HG02798 (cell line): ENCODE results near the gene PTGFR.

ENCODE experiments used
- ATAC-seq: cut with Tn5 transposase; IDR thresholded peaks from one replicate; pipeline ENCODE4 v1.9.1; 2021; ENCODE audit warnings: mild to moderate bottlenecking; ENCODE audit not compliant: unreplicated experiment, poor library complexity

PTGFR gene

GRCh38 chr1:78519446-78519845 lies 28.7 kb downstream of the PTGFR start:
- ATAC-seq = no peak

DNA sequence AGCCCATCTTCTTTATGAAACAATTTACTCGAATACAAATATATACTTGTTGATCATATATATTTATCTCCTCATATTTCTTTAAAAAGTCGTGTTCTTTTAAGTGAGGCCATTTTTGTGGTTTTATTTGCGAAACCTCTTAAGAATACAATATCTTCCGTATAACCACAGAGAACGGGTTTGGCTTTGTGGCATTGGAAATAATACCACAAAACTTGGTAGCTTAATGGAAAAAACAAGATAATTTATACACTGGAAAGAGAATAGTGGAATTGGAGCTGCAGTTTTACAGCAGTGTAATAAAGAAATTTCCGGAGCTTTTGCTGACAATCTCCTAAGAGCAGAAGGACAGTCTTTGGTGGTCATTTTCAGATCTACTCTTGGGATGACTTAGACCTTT lies 29.4 kb downstream of the PTGFR start:
- ATAC-seq = no peak

DNA sequence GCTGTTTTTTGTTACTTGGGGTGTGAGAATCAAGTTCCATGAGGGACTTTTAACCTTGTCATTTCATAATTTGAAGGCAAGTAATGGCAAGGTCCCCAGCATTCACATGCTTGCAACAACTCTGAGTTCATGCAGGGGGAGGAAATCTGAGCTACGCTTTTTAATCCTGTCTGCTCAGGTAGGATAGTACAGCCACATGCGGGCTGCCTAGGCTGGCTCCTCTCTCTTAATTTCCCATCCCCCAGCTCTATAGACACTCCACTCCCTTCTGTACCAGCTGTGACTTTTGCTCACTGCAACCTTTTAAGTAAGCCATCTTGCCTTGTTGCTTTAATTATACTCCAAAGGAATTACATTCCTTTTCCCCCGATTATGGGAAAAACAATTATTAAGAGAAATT lies 30.1 kb downstream of the PTGFR start:
- ATAC-seq = no peak

DNA sequence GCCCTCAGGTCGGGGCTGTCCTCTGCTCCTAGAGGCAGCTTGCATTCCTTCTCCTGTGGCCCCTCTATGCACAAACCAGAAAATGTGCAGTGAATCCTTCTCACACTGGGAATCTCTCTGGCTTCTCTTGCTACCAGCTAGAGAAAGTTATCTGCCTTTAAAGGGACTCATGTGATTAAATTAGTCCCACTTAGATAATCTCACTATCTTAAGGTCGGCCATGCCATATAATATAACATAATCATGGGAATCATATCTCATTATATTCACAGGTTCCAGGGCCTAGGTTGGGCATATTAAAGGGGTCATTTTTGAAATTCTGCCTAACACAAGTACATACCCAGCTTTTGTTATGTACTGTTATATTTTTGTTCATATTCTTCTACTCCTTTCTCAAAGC lies 31.4 kb downstream of the PTGFR start:
- ATAC-seq = no peak

DNA sequence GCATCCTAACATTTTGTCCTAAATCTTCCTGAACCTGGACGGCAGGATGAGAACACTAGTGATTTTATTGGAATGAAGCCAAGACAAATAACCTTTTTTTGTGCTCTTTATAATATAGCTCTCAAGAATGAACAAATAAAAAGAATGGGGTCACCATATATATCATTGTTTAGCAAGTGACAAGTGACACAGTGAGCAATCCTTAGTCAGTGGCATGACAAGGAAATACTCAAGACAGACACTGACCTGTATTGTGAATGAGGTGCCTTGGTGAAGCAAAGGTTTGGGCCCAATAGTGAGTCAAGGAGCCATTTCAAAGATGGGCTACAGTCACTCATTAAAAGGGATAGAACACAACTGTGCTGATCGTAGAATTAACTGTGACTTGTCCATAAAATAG lies 35.7 kb downstream of the PTGFR start:
- no peak for ATAC-seq

DNA sequence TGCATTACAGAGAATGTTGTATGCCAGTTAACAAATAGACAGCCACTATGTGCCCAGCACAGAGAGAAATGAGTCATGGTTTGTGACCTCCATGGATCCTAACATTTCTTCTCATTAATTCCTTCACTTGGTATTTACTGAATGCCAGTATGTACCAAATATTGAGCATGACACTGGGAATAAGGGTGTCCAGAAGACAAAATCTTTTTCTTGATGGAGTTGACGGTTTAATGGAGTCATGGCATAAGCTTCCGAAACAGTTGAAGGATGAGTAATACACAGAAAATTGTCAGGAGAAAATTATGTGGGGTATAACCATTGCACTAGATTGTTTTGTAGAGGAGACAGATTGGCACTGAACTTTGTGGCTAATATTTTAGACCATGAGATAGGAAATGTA lies 36.9 kb downstream of the PTGFR start:
- ATAC-seq = no peak

DNA sequence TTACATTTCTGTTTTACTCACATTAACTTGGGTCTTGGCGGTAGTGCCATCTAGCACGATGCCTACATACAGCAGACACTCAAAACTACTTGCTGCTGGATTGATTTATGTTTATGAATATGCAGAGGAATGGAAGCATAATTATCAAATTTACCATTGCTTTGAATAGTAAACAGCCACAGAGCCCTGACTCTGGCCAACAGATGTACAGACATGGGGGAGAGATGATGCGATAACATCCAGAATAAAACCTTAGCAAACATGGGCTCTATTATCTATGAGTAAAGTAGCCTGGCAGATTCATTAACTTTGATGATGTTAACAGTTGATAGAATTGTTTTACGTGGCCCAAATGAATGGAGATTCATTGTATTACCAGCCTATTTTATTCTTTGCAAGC lies 42.8 kb downstream of the PTGFR start:
- ATAC-seq = no peak

DNA sequence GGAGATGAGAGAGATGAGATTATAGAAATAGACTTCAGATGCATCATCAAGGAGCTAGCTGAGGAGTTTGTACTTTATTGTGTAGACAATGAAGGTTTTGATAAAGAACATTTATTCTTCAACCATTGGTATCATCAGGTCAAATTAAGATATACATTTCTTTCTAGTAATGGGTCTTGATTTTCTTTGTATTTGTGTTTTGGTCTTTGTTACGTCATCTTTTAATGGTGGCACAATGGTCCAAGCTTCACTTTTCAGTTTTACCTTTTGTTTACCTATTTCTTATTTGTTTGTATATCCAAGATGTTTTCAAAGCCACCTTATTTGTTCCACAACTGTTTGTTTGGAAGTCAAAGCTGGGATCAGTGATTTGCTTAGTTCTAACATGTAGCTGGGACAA lies 44.5 kb downstream of the PTGFR start:
- no peak for ATAC-seq

GRCh38 chr1:78536427-78536826 lies 45.7 kb downstream of the PTGFR start:
- ATAC-seq = no peak

- no peak for ATAC-seq
Observed at GRCh38 chr1:78540048-78540447, 49.3 kb downstream of the PTGFR start.

- ATAC-seq = no peak
Observed at GRCh38 chr1:78541479-78541878, 50.7 kb downstream of the PTGFR start.

DNA sequence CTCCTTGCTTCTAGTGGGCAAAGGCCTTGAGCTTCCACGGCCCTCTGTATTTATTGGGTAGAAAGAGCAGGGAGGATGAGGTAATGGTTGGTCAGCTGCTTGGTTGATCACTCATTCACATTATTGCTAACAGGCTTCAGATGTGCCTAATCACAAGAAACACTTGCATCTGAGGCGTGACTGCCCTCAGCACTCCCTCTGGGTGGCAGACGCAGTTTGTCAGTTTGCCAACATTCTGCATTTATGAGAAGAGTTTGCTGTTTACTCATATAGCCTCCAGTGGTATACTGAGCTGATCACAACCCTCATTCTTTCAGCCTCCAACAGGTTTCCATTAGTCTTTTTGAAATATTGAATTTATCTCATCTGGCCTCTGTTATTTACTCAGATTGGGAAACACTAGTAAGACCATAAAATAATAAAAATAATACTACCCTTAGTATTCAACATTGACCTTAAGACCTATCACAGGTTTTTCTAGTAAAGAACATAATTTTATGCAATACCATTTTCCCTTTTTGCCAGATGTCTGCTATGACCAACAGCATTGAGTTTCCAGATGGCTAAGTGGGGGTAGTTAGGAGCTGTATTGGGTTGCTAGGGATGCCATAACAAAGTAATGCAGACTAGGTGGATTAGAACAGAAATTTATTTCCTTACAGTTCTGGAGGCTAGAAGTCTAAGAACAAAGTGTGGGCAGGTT lies 53.3 kb downstream of the PTGFR start:
- no peak for ATAC-seq

DNA sequence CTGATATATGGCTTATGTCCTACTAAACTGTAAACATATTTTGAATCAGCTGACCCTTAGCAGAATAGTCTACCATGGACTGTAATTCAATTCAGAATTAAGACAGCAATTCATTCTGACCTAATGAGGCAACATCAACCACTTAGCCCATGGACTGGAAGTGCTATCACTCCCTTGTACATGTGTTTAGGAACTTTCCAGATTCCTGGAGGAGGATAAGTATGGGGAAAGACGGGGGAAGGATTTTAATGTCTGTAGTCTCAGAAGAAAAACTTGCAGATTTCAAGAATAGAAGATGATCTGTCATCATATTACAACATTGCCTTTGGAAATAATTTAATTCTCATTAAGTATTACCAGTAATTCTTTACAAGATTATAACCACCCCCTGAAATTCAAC lies 56.3 kb downstream of the PTGFR start:
- ATAC-seq = no peak

DNA sequence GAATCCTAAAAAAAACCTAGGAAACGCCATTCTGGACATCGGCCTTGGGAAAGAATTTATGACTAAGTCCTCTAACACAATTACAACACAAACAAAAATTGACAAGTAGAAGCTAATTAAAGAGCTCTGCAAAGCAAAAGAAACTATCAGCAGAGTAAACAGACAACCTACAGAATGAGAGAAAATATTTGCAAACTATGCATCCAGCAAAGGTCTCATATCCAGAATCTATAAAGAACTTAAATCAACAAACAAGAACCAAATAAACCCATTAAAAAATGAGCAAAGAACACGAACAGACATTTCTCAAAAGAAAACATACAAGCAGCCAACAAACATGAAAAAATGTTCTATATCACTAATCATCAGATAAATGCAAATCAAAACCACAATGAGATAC lies 58.6 kb downstream of the PTGFR start:
- no peak for ATAC-seq

GRCh38 chr1:78549891-78550290 lies 59.1 kb downstream of the PTGFR start:
- no peak for ATAC-seq

GRCh38 chr1:78553859-78554258 lies 63.1 kb downstream of the PTGFR start:
- no peak for ATAC-seq

GRCh38 chr1:78554840-78555239 lies 64.1 kb downstream of the PTGFR start:
- no peak for ATAC-seq

DNA sequence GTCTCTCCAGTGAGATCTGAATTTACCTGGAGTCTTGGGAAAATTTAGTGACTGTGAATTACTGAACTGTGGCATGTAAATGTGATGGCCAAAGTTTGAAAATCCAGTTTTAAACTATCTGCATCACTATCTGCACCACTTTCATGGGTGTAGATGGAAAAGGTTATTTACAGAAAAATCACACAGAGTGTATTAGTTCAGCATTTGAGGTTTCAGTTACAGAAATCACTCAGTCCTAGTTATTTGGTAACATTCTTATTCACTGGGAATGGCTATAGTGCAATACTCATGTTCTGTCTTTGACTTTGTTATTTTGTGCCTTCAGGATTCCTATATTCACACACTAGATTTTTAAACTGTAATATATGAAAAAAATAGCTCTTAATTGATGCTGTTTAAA lies 68.9 kb downstream of the PTGFR start:
- ATAC-seq = no peak

DNA sequence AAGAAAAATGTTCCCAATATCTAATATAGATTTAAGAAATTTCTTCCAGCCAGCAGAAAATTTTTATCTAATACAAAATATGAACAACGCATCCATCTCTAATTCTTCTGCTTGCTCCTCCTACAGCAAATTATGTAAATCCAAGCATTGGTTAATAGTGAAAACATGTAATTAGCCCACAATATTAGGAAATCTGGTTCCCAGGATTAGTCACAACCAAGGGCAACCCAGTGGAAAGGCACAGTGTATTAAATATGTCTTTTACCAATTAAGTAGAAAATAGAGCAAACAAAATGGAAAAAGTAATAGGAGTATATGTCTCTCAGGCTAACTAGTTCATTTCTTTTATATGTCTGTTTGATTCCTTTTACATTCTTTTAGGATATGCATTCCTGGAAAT lies 70.0 kb downstream of the PTGFR start:
- no peak for ATAC-seq

GRCh38 chr1:78561856-78562255 lies 71.1 kb downstream of the PTGFR start:
- no peak for ATAC-seq

DNA sequence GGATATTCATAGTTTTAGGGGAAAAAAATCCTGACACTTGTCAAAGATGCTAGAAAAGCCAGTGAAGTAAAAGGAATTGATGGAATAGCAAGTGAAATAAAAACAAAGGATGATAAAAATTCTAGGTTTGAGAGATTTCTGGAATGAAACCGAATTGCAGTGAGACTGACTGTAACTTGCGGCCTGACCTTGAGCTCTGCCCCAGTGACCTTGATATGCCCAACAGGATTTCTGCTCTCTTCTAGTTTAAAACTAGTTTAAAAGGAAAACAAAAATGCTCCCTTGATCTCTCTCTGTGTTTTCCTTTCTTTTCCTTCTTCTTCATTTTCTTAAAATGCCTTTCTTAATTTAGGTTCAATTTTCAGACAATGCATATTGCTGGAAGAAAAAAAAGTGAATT lies 74.6 kb downstream of the PTGFR start:
- no peak for ATAC-seq

DNA sequence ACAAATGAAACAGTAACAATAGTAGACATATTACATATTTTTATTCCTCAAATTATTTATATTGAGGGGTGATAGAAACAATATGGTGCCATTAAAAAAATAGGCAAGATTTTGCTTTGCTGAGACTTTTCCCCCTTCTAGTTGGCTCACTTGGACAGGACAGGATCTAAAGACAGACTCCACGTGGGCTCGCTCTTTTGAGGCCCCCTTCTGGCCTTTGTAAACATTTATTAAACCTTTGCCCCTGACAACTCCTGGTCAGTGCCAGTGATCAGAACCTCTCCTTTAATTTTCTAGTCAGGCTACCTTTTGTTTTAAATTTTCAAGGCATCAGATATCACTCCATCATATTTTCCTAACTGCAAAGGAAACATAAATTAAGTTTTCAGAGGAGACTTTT lies 79.8 kb downstream of the PTGFR start:
- ATAC-seq = no peak
